Keratinocyte (primary cell): ENCODE measurements around the gene RC3H2.

Experiments
- CTCF ChIP-seq, 3 experiments: IDR thresholded peaks in 1 of 3; conservative IDR thresholded peaks in 1 of 3; optimal IDR thresholded peaks in 1 of 3; 2 replicates in 2 of 3; 3 replicates in 1 of 3; pipeline versions ENCODE3 to v1.5.1; 2011; ENCODE audit warnings: low read length in 3 of 3, mild to moderate bottlenecking in 3 of 3, moderate library complexity in 2 of 3, control low read depth in 1 of 3, inconsistent platforms in 1 of 3; ENCODE audit not compliant: insufficient read depth in 2 of 3; ENCODE audit errors: extremely low read depth in 1 of 3
- EZH2 ChIP-seq: IDR thresholded peaks from one replicate; pipeline ENCODE4 v1.6.1; 2012; ENCODE audit warnings: inconsistent platforms, mild to moderate bottlenecking, low read length, moderate library complexity

GRCh38 chr9:122950263-122950662 is 45.1 kb upstream of the RC3H2 start:
- TF ChIP-seq CTCF (optimal IDR thresholded peaks at IDR 0.05 in 1 of 3, IDR thresholded peaks at IDR 0.05 in 1 of 3, conservative IDR thresholded peaks at IDR 0.05 in 1 of 3; ENCODE audit: extremely low read depth in 1 of 3, insufficient read depth in 2 of 3, low read length in 3 of 3) = no peak
- no peak for TF ChIP-seq EZH2
